Measurements from ENCODE around the gene SRSF9.

SRSF9 gene

GRCh38 chr12:120498870-120499515 lies 29.4 kb upstream of the SRSF9 start:
- TF ChIP-seq CTCF (conservative IDR thresholded peaks at IDR 0.05; ENCODE audit: low read depth, low read length): no peak
- DNase-seq (ENCODE audit: low read depth): no peak
- H3K4me3 ChIP-seq (ENCODE audit: low read depth, low read length): no peak overlapping the region

GRCh38 chr12:120497524-120498150 lies 28.1 kb upstream of the SRSF9 start:
- DNase-seq (ENCODE audit: low read depth): peak; percentile 55
- H3K4me3 ChIP-seq (ENCODE audit: low read depth, low read length): peak overlapping the region; percentile 92
- TF ChIP-seq CTCF (conservative IDR thresholded peaks at IDR 0.05; ENCODE audit: low read depth, low read length): no peak

- TF ChIP-seq CTCF (conservative IDR thresholded peaks at IDR 0.05; ENCODE audit: low read depth, low read length): no peak
- peak overlapping the region; percentile 92 for H3K4me3 ChIP-seq (ENCODE audit: low read depth, low read length)
- DNase-seq (ENCODE audit: low read depth): peak; percentile 62
Measured at GRCh38 chr12:120496413-120497340, 27.1 kb upstream of the SRSF9 start.

- peak; percentile 97 for DNase-seq (ENCODE audit: low read depth)
Measured at GRCh38 chr12:120495731-120496412, 26.3 kb upstream of the SRSF9 start, which contains the start of gene DYNLL1. Gene DYNLL1, plus strand, starts transcription at chr12:120496113. Its CDS starts 309 bp downstream, at chr12:120496422.

GRCh38 chr12:120495186-120495730 lies 25.7 kb upstream of the SRSF9 start:
- TF ChIP-seq CTCF (conservative IDR thresholded peaks at IDR 0.05; ENCODE audit: low read depth, low read length): no peak
- peak; percentile 11 for DNase-seq (ENCODE audit: low read depth)
- H3K4me3 ChIP-seq (ENCODE audit: low read depth, low read length): peak overlapping the region; percentile 92

More at GRCh38 chr12:120495731-120496412, 26.3 kb upstream of the SRSF9 start, which contains the start of gene DYNLL1:
- TF ChIP-seq CTCF (conservative IDR thresholded peaks at IDR 0.05; ENCODE audit: low read depth, low read length): no peak
- peak within 1 kb of the TSS; percentile 92 for H3K4me3 ChIP-seq (ENCODE audit: low read depth, low read length)

- TF ChIP-seq CTCF (conservative IDR thresholded peaks at IDR 0.05; ENCODE audit: low read depth, low read length): no peak
- DNase-seq (ENCODE audit: low read depth): no peak
- no peak overlapping the region for H3K4me3 ChIP-seq (ENCODE audit: low read depth, low read length)
Measured at GRCh38 chr12:120490833-120491512, 21.4 kb upstream of the SRSF9 start.

Data from choroid plexus epithelial cell (primary cell).